CD4-positive, alpha-beta T cell treated with Interleukin-12 subunit alpha and Interleukin-12 subunit beta, for 1 hour (primary cell): Measurements from ENCODE around the gene CLIC5.

Experiments used
- DNase-seq: peaks from one replicate; pipeline ENCODE4 v3.0.0-alpha.2; 2020

Gene CLIC5

DNA sequence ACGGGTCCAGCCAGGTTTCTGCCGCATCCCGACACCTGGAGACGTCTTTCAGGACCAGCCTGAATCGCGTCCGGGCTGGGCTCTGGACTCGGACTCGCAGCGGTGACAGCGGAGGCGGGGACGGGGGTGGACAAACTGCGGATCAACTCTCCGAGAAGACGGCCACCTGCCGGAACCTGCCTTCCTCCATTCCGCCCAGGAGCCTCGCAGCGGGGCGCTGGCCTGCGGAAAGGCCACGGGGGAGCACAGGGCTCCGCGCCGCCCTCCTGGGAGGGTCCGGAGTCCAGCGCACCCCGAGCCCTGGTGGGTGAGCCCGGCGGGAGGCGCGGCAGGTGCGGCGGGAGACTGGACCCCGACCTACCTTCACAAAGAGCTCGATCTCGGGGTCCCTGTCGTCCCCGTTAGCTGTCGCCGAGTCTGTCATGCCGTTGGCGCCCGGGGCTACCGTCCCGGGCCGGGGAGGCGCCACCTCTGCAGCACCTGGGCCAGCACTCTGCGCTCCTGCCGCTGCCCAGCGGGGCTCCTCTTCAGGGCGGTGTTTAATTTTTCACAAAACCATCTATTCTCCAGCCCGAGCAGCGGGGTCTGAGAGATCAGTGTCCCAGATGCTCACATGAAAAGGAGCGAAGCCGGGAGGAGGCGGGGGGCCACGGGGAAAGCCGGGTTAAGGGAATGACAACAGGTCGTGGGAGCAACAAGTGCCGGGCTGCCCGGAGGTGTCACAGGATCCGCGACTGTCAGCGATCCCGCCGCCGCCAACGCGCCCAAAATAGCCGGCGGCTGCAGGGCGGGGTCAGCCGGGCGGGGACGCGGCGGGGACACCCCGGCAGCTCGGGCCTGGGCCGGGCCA is at the start of gene CLIC5:
Gene CLIC5 (minus strand): TSS at position 742 of the 850 bp plus-strand sequence. CDS start 318 bp downstream, at position 424.
- DNase-seq: peak; percentile 32

DNA sequence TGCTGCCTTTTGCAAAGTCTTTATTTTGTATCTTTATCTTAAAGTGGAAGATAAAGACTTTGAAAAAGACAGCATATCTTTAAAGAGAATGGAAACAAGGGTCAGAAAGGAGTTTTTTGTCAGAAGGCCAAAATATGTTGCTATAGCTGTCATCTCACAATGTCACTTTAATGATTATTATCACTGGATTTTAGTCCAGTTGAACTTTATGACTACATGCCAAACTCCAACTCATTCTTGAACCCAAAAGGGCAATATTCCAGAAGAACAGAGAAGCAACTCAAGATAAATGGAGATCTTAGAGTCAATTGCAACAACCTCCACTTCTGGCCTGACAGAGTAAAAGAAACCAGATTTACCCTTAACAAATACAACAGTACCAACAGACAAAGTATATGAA is 47.3 kb upstream of the CLIC5 start:
- DNase-seq: no peak

DNA sequence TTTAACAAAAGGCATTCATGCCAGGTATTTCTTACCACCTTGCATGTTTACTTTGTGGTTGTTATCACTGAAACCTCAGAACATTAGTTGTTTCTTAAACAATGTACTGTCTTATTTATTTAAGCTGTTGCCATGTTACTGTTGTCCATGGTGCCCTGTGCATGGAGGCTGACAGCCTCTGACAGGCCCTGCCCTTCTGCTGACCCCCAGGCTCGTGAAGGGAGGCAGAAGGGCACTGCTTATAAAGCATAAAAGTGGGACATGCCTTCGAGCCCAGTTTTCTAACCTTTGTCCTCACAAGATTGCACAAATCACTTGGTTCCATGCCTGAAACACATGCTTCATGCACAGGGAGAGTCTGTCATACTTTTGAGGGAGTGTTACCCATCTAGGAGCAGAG is 46.7 kb upstream of the CLIC5 start:
- no peak for DNase-seq

DNA sequence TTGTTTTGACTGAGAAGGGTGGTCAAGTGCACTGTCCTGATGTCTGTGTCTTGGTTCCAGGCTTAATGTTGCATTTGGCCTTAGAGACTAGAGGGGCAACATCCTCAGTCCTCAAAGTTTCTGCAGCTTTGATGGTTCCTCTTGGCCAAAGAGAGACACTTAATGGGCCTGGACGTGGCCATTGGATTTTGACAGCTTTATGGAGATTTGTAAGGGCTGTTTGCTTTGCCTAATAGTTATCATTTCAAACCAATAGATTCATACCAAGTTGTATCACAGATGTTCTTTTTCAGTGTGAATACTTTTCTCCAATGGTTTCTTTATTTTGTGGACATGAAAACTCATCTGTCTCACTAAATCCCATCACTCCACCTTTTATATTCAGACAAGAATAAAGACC is 45.8 kb upstream of the CLIC5 start:
- DNase-seq: no peak

DNA sequence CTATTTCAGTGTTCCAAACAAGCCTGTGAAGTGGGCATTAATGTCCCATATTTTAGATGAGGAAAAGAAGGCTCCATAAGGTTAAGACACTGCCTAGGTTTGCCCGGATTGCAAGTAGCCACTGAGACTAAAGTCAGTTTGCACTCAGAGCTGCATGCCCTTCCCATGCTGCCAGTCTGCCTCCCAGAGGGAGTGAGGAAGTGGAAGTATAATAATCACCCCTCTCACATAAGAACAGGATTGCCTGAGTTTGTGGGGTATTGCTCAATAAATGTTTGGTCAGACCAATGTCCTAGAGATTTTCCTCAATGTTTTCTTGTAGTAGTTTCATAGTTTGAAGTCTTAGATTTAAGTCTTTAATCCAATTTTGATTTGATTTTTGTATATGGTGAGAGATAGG is 43.9 kb upstream of the CLIC5 start:
- DNase-seq: no peak

DNA sequence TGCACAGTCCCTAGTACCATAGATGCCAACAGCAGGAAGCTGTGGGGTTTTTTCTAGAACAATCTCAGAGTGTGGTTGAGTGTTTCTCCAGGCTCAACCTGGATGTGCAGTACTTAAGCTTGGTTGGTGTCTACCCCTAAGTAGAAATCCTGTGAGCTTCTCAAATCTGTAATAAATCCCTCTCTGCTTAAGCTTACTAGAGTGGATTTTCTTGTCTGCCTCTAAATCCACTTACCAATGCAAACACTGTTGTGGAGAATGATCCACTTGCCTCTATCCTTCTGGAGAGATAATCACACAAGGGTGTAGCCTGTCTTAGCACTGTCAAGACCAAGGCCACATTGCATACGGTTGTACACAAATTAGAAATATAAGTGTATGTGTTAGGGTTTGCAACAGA is 43.3 kb upstream of the CLIC5 start:
- no peak for DNase-seq

DNA sequence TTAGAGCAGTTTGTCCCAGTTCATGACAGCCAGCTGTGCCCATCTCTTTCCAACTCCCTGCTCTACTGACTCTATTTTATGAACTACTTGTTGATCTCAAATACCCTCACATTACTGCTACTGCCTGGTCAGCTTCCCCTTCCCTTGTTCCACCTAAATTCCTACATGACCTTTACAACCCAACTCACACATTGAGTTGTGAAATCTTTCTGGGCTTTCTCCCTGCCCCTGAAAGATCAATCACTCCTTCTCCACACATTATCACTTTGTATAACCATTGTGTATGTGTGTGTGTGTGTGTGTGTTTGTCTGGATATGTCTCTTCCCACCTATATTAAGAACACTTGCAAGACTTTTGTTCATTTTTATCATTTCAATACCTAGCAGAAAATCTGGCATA is 42.1 kb upstream of the CLIC5 start:
- no peak for DNase-seq

DNA sequence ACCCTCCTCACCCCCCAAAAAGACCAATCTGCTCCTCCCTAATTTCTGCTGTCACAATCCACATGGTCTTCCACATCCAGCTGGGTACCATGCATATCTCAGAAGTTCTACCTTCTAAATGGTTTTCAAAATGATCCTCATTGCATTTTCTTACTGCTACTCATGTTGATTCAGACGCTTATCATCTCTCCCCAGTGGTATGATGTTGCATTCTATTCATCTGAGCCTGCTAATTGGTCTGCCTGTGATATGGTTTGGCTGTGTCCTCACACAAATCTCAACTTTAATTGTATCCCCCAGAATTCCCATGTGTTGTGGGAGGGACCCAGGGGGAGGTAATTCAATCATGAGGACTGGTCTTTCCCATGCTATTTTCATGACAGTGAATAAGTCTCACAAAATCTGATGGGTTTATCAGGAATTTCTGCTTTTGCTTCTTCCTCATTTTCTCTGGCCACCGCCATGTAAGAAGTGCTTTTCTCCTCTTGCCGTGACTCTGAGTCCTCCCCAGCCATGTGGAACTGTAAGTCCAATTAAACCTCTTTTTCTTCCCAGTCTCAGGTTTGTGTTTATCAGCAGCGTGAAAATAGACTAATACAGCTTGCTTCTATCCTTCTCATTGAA is 41.4 kb upstream of the CLIC5 start:
- no peak for DNase-seq

DNA sequence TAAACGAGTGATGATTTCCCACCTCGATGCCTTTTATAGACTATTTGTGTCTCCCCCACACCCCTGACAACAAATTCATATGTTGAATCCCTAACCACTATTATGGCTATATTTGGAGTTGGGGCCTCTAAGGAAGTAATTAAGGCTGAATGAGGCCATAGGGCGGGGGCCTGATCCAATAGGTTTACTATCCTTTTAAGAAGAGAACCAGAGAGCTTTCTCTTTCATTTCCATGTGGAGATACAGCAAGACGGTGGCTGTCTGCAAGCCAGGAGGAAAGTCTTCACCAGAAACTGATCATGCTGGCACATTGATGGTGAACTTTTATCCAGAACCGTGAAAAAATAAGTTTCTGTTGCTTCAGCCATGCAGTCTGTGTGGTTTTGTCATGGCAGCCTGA is 38.9 kb upstream of the CLIC5 start:
- DNase-seq: no peak

DNA sequence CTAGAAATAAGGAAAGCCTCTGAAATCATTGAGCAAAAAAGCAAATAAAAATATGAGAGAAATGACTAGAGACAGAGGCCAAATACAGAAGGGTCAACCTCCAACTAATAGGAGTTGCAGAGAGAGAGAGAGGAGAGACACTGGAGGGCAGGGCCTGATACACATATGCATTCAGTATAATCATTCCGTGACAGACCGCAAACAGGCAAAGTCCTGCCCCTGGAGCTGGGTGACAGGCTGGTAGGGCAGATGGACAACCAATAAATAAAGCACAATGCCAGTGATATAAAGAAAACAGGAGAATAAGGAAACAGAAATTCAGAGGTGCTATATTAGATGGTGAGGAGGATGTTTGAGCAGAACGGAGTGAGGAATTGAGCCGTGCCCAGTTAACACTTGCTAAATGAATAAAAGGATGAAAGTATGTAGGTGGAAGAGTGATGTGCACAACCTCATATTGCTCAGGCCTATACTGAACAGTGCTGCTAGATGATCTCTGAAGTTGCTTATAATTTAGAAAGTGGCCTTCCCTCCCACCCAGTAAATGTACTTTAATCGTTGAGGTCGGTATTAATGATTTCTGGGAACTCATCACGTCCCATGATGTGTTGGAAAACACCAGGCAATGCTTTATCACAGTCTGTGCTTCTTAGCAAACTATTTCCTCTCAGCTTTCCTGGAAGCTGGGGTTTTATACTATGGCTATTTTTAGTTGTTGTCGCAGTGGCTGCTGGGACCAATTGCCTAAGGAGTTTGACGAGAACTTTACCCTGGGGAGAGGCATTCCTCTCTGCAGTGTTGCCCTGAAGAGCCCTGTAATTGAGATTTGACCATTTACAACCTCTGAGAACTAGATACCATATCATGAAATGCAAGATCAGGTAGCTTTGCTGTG is 37.6 kb upstream of the CLIC5 start:
- DNase-seq: no peak

DNA sequence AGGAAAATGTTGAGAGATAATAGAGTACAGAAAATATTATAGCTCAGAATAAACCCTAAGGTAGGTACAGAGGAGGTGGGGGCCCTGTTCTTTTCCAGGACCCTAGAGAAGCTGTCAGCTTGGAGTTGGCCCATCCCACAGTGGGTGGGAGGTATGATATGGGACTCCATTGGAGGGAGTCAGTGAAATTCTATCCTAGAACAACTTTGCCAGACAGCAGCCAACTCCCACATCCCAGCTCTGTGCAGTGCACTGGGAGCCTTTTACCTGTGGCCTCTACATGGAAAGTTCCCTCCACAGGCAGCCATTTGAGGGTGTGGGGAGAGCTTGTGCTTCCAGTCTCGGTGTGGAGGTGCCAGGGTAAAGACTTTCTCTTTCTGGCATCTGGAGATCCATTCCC is 36.8 kb upstream of the CLIC5 start:
- no peak for DNase-seq

DNA sequence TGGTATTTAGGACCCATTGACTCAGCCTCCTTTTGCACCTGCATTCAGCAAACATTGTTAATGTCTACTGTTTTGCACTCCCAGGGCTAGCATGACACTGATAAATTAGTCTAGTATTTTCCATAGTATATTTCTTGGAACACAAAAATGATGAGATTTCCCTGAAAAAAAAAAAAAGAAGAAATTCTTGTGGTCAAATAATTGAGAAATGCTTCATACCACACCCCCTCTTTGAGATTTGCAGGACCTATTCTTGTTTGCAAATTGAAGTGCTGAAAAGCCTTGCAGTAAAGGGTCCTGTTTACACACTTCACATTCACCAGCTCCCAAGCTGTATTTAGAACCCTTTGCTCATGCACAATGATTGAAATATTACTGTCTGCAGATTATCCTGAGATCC is 36.3 kb upstream of the CLIC5 start:
- no peak for DNase-seq

DNA sequence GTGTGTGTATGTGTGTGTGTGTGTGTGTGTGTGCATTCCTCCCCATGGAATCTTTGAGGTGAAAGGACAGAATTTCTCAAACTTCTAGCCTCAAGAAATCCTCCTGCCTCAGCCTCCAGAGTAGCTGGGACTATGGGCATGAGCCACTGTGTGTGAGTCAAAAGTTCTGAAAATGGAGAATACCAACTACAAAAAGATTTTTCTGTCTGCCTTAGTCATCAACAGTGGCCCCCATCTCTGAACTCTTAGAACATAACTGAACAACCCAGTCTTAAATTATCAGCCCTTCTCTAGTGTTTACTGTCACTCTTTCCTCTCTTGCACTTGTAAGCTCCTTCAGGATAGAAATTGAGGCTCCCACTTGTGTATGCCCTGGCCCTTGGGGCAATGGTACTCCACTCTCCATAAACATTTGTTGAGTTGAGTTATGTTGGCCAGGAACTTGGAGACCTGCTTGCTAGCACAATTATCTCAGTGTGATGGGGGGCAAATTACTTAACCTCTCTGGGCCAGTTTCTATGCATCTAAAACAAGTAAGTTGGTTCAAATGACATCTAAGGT is 35.3 kb upstream of the CLIC5 start:
- no peak for DNase-seq

DNA sequence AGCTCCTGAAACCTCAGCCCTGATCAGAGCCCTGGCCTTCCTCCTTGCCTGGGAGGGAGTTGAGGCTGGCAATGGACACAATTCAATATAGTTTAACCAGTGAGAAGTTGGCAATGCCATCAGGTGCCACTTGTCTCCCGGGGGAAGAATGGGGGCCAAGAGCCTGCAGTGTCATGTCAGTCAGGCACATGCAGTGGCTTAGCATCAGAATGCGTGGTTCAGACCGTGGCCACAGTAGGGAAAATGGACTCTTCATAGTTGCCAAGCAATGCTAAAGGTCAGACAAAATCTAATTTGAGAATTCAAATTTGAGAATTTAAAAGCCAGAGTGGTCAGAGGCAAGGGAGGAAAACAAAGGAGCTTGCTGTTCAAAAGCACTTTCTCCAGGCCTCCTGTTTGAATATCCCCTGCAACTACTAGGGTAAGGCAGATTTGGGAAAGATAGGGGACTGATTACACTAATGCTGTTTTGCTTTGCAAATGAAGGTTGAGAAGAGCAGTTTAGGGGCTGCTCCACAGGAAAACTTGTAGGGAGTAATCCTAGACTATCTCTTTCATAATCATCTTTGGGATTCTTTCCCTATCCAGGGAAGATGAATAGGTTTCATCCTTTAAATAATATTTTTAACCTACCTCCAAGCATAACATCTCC is 33.1 kb upstream of the CLIC5 start:
- no peak for DNase-seq

DNA sequence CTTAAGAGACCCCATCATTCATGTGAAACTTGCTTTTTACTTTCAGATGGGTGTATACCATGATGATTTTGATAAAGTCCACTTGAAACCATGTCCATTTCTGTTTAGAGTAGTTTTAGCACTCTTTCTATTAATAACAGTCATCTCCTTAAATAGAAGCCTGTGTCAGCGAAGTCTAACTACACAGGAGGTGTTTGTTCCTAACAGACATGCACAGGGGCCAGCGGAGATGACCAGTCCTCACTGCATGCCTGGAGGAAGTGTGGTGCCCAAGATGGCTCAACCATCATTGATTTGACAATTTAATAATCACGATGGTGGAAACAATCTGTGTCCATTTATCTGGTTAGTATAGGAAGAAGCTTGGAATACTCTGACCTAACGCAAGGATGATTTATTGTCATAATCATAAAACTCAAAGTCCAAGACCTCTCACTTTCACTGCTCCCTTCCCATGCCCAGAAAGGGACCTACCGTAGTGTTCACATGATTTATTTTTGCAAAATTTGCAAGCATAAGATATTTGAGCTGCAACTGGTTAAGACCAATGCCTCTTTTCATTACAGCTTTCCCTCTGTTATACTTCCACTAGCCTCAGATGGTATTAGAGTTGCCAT is 31.0 kb upstream of the CLIC5 start:
- DNase-seq: no peak

DNA sequence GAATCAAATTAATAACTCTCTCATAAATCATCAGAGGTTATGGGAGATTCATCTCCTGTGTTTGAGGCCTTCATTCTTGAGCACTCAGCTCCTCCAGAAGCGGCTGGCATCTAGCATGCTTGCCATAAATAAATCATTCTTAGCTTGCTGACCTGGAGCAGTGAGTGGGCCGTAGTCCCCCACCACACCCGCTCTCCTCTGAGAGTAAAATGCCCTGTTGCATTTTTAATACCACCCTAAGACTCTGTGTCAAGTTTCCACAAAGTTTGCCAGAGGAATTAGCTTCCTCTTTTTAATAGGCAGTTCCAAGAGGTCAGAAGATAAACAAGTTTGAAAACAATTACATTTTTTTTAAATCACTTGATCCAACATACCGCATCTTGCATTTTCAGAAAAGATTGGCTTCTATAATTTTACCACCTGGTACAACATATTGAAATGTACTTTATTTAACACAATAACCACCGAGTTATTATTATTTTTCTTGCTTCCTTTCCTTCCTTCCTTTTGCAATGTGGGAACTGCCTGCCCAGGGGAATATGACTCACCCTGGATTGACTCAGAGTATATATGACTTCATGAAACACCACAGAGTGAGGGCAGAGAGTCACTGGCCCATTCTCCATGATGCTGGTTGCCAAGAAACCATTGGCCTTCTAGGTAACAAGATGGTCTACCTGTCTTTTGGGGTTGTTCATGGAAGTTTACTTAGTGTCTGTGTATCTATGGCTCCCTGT is 29.4 kb upstream of the CLIC5 start:
- no peak for DNase-seq

DNA sequence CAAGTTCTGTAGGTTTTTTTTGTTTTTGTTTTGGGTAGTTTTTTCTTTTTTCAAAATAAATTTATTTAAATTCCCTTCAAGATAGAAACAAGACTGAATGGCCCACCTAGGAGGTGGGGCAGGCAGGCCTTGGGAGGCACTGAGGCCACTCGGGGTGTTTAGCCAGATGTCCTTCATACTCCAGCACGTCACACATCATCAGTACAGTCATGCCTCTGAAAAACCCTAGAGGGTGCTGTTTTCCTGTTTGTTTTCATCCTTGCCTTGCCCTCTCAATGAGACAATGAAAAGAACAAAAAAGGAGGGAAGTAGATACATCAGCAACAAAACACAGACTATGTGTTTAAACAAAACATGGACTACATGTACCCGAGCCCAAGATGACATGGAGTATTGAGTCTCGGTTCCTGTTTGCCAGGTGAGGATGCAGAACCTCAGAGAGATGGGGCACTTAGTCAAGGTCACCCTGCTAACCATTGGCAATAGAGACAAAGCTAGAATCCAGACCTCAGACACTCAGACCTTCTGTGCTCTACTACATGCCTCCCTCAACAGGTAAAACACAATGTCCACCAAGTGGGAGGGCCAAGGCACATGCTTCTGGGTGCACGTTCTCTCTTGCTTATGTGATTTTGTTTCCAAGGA is 26.8 kb upstream of the CLIC5 start:
- peak; percentile 33 for DNase-seq

DNA sequence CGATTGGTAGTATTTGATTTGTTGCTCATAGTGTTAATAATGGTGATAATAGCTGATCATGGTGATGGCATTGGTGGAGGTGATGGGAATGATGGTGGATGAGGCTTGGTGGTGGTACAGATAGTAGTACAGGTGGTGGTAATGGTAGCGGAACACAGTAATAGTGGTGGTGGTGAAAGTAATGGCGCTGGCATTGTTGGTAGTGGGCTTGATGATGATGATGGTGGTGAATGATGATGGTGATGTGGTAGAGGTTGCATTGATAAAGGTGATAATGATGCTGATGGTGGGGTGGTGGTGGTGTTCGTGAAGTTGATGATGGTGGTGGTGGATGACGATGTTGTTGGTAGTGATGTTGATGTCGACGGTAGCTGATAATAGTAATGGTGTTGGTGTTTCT is 24.6 kb upstream of the CLIC5 start:
- no peak for DNase-seq

DNA sequence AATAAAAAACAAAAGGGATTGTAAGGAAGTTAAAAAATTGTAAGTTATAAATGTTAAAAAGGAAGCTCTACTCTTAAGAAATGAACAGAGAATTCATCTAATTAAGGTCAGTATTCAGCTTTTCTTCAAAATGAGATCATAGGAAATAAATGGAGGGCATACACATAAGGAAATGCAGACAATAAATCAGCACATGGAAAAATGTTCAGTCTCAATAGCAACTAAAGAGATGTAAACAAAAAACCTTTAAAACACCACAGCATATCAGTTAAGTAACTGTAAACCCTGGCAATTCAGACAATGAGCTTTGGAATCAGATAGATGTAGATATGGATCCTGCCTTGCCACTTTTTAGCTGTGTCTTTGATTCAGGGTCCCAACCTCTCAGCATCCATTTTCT is 24.0 kb upstream of the CLIC5 start:
- DNase-seq: no peak

DNA sequence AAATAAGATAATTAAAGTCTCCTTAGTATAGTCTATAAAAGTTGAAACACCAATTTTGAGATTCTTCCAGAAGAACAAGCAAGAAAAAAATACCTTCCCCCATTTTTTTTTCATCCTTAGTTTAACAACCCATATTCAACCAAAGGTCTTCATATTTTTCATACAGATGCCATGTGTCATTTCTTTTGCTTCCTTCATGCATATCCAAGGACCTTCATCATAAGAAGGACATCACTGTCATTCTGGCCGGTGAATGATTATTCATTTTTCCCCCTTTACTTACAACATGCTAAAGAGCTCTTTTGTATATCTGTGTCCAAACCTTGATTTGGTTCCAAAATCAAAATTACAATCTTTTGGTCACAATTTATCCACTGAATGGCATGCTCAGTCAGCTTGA is 21.3 kb upstream of the CLIC5 start:
- DNase-seq: no peak

DNA sequence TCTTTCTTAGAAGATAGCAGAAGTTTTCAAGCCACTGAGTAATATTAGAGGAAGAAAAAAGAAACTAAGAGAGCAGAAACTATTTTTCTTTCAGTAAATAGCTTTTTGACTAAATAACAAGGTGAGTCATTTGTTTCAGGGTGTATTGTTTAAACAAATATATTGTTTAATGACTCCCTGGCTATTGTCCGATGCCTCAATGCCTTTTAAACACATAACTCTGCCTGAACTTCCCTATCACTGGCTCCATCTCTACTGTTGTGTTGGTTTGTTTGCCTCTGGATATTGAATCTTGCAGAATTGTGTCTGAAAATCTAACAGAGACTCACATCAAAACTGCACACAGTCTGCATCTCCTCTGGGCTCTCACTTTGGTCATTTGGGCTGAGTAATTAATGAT is 19.6 kb upstream of the CLIC5 start:
- no peak for DNase-seq
